HG02571 (cell line): ENCODE measurements around the gene BTG3.

ENCODE experiments used
- ATAC-seq: cut with Tn5 transposase; IDR thresholded peaks from one replicate; pipeline ENCODE4 v1.9.1; 2021; ENCODE audit warnings: mild to moderate bottlenecking, moderate library complexity; ENCODE audit not compliant: unreplicated experiment

The BTG3 gene

DNA sequence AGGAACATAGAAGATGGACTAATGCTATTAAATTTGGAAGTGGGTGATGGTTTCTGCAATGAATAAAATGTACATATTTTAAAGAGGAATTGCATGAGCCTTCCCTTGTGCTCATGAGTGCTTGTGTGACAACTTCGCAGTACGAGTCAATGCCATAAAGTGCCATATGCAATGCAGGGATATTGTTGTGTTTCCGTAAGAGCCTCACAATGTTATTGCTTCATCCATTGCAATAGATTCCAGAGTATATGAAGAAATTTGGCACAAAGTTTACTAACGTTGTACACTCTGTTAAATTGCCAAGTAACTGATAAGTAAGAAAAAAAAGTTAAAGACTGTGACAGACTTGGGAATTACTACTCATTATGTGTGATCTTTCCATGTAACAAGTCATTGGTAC, 22.3 kb downstream of the BTG3 start:
- no peak for ATAC-seq

DNA sequence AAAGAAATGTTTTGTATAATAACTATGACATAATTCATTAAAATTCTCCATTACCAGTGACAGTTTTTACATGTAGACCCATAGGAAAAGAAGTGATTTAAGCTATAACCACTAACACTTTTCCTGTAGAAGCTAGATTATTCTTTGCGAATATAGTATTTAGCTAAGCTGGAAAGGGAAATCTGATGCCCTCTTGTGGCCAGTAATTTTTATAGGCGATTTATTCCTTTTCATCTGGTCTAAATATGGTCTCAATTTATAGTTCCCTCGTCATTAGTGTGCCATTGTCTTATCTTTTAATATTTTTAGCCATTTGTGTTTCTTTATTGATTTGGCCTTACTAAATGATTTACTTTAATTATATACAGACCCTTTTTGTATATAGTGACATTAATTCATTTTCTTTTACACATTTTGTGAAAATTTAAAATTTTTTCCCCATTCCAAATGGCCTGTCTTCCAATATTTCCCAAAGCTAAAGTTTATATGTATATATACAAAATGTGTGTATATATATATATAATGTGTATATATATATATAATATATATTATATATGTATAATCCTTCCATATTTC, 26.7 kb downstream of the BTG3 start:
- no peak for ATAC-seq

GRCh38 chr21:17583898-17584297, 28.8 kb downstream of the BTG3 start:
- no peak for ATAC-seq

DNA sequence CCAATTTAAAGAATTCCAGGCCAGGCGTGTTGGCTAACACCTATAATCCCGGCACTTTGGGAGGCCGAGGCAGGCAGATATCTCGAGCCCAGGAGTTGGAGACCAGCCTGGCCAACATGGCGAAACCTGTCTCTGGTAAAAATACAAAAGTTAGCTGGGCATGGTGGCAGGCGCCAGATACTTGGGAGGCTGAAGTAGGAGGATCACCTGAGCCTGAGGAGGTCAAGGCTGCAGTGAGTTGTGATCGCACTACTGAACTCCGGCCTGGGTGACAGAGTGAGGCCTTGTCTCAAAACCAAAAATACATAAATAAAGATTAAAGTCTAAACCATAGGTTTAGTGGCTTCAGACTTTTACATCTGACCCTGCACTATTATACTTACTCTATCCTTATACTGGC, 32.4 kb downstream of the BTG3 start:
- no peak for ATAC-seq

DNA sequence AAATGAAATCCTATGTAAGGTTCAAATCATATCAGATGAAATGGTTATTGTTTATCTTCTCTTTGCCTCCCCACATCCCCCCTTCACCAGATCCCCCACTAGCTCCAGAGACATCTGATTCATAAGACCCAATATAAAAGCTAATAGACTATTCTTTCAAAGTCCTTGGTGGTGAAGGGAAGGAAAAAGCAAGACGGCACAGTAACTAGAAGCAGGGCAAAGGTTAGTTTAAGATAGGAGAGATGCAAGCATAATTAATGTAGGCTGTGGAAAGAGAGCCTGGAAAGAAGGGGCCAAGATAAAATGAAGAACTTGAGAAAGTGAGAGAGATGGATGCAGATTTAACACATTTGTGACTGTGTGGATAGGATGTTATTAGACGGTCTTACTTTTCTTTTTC, 33.8 kb downstream of the BTG3 start:
- no peak for ATAC-seq

- no peak for ATAC-seq
Measured at GRCh38 chr21:17578162-17578561, 34.5 kb downstream of the BTG3 start.

DNA sequence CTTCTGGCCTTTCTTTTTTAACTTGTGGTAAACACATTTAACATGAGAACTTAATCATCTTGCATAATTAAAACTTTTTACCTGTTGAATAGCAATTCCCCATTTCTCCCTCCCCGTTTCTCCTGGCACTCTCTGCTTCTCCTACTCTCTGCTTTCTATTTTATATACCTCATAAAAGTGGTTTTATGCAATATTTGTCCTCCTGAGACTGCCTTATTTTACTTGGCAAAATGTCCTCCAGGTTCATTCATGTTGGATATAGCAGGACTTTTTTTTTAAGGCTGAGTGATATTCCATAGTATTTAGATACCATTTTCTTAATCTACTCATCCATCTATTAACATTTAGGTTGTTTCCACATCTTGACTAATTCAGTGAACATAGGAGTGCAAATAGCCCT, 35.0 kb downstream of the BTG3 start:
- ATAC-seq: no peak

DNA sequence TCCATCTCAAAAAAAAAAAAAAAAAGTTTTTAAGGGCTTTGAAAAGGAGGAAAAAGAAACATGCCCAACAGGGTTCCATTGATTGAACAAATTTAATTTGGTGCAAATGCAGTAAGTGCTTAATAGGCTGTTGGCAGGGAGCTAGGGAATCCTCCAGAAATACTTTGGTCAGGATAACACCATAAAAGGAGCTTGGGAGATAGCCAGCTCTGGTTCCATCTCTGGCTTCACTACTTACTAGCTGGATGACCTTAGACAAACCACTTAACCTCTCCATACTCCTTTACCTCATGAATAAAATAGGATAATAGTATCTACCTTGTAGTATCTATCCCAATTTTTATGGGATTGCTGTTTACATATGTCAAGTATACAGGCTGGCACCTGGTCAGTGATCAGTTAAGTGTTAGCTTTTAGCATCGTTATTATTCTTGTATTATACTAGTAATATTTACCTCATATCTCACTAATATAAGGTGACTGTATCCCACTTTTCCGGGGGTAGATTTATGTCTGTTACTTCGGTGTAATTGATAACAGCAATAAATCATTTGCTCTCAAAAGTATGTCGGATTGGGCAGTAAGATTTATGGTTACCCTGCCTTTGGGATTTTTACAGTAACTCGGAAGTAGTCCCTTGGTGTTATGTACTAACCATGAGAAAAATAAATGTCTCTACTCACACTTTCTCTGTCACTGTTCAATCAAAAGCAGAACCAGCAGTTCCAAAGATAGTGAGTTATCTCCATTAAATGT, 36.4 kb downstream of the BTG3 start:
- ATAC-seq: no peak

DNA sequence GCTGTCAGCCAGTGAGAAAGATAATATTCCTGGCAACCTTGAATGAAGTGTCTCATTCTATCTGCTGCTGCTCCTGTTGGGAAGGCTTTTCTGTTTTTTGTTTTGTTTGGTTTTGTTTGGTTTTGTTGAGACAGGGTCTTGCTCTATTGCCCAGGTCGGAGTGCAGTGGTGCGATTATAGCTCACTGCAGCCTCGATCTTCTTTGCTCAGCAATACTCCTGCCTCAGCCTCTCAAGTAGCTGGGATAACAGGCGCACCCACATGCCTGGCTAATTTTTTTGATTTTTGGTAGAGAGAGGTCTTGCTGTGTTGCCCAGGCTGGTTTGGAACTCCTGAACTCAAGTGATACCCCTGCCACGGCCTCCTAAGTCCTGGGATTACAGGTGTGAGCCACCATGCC, 37.6 kb downstream of the BTG3 start:
- ATAC-seq: no peak

DNA sequence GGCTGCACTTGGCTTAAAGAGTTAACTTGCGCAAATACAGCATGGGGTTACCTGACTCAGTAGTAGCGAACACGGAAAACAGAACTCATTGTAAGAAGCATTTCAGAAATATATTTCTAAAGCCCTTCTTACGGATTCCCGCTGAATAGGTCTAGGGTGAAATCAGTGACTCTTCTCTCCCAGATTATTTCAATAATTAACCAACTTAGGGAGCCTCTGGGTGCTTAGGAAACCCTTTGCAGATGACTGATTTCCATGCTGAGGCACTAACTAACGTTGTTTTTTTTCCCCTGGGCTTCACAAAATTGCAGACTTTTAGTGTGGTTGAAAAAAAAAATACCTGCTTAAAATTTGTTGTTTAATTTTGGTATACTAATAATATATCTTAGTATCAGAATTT, 40.3 kb downstream of the BTG3 start:
- ATAC-seq: no peak

DNA sequence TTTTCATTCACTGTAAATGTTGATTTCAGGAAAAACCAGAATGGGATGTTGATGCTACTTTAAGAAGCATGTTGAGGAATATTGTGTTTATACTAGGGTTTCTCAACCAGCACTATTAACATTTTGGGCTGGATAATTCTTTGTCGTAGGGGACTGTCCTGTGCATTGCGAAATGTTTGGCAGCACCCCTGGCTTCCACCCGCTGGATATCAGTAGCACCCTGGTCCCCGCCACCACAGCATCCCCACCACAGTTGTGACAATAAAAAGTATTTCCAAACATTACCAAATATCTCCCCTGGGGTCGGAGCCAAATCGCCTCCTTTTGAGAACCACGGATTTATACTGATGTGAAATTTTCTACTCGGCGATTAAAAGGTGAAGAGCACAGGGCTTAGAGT, 41.9 kb downstream of the BTG3 start:
- ATAC-seq: no peak

DNA sequence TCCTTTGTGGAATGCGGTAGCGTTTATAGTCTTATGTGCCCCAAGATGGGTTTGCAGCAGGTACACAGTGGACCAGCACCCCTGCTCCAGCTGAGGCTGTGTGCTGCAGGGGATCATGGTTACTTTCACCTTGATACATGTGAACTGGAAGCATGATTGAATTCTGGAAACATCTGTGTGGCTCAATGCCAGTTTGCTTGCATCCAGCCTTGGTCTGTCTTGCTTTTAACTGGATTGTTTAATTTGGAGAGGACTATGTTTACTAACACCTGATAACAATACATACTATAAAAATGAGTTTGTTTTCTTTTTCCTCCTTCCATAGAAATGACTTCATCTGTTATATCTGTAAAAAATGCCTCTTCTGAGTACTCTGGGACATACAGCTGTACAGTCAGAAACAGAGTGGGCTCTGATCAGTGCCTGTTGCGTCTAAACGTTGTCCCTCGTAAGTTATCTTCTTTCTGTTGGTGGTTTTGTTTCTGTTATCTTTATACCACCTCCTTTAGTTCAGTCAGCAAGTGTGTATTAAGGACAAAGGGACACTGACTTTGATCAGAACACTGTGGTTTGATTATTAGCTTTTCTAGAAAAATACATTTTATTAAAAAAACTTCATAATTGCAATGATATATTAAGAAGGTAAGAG, 52.2 kb downstream of the BTG3 start:
- ATAC-seq: no peak

DNA sequence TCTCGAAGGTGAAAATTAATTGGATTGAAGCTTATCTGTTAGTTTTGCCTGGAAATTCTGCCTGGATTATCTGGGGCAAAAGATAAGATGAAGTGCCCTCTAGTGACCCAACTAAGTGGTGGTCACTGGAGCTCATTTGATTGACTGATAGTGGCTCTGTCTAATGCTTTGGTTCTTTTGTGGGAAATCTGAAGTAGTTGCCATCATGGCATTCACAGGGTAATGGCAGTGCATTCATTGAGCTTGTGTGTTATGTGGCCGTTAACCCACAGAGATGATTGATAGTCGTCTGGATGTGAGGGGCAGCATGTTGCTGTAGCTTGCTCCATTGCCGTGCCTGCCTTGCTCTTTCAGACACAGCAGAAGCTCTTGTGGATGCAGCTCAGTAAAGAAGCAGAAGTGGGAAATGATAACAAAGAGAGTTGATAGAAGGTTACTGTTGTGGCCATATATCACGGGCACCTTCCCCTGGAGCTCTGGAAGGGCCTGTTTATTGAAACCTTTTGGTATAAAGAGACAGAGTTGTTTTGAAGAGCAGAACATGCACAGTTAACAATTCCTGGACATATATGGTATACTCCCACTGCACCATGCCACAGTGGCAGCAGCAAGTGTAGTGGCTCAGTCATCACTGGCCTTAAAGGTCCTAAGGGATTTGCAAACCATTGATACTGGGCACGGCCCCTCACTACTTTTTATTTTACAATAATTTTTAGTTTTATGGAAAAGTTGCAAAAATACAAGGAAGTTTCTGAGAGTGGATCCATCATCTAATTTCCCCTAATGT, 57.8 kb downstream of the BTG3 start:
- no peak for ATAC-seq

DNA sequence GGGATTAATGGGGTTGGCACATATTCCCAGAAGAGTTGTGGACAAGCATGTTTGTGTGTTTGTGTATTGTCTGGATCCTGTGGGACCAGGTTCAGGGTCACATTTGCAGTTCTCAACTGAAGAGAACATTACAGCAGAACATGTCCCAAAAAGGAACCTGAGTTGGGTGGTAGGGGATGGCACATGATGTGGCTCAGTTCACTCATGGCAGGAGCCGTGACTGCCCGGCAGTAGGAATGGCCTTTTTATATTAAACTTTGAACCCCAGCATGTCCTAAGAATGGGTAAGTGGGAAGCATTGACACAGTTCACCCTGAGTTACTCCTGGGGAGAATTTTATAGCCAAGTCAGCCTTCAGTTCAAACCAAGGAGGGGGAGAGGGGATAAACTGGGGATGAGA, 58.6 kb downstream of the BTG3 start:
- no peak for ATAC-seq

DNA sequence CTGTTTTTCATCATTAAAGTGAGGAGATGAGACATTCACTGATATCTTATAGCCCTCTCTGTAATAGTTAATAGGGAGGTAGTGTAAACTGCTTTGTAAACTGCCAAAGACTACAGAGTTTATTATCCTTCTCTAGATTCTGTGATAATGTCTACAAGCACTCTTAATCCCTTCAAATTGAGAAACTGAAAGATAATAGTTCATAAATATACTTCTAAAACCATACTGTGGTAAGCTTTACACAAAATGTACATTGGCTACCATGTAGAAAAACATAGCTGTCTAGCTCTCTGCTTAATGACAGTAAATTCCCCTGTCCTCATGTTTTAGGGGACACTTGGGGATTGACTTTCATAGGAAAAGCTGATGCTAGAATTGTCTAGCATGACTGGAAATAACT, 60.3 kb downstream of the BTG3 start:
- no peak for ATAC-seq

- no peak for ATAC-seq
Measured at GRCh38 chr21:17550671-17551308, 61.9 kb downstream of the BTG3 start.

DNA sequence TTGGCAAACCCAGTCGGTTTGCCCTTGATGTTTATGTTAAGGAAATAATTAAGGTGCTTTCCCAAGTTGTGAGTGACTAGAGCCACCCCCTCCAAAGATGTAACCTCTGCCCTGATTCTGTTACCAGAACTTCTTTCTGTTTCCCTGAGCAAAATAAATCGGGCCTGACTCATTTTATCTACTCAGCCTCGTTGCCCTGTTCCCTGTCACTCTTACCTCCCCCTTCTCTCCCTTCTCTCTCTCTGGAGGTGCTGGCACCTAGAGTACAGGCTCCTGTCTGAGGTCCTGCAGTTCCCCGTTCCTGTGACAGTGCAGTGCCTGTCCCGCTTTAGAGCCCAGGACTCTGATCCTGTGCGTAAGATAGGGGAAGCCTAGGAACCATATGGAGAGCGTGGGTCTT, 64.4 kb downstream of the BTG3 start:
- no peak for ATAC-seq

DNA sequence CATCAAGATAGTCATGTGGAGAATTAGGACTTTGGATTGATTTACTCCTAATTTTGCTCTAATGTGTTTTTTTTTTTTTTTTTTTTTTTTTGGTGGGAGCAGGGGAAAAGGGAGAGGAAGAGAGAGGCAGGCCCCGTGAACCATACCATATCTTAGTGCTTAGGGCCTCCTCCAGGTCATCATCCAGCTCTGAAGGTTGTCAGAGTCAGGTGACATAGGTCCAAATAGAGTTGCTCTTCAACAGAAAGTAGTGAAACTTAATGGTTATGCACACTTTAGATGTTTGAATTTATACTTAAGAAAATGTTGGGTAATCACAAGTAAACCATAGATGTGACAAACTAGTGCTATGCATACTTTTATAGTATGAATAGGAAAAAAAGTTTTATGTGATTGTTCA, 67.7 kb downstream of the BTG3 start:
- no peak for ATAC-seq
